Measurements from ENCODE around the gene RNGTT. TPM values are rescaled to one million over a fixed set of nuclear protein-coding genes. Genes with fewer than 3 reads are reported as not detected.

RNGTT gene
- total and polyA plus RNA-seq, 10 of the 15 experiments (the other 5 are each of a cell fraction or from before 2014, with no cell fraction given) = 7.7 to 30.4 (median 22.2) TPM

- POLR2A ChIA-PET = no interaction called here
- in situ Hi-C loops (cut with MboI) = no loop called here
- TF ChIP-seq ASH2L (IDR thresholded peaks at IDR 0.05; ENCODE audit: borderline replicate concordance, low read depth) = no peak
- TF ChIP-seq TAF1 (IDR thresholded peaks at IDR 0.05; ENCODE audit: borderline replicate concordance, low read depth, low read length) = no peak
- TF ChIP-seq SUZ12 (IDR thresholded peaks at IDR 0.05; ENCODE audit: unreplicated experiment) = no peak
- no peak for TF ChIP-seq RBBP5 (conservative IDR thresholded peaks at IDR 0.05)
- TF ChIP-seq RELA (IDR thresholded peaks at IDR 0.05; ENCODE audit: borderline replicate concordance, partially characterized antibody) = no peak
- TF ChIP-seq CTCF (IDR thresholded peaks at IDR 0.05 in 2 of 3, conservative IDR thresholded peaks at IDR 0.05 in 1 of 3; ENCODE audit: control insufficient read depth in 2 of 3, extremely low read depth in 1 of 3, insufficient read depth in 1 of 3, low read depth in 3 of 3, low read length in 3 of 3) = no peak
- peak; percentile 44 to 90; a peak in 3 of 4 replicates for TF ChIP-seq EP300 (IDR thresholded peaks at IDR 0.05; ENCODE audit: borderline replicate concordance in 1 of 2, control insufficient read depth in 1 of 2, low read depth in 2 of 2, low read length in 2 of 2)
- 0 out of 2 replicates have a peak, but pooled peaks have one; percentile 3 for TF ChIP-seq ZNF592 (IDR thresholded peaks at IDR 0.05)
- TF ChIP-seq ZBTB40 (IDR thresholded peaks at IDR 0.05; ENCODE audit: borderline replicate concordance) = no peak
- no peak for TF ChIP-seq CHD4 (IDR thresholded peaks at IDR 0.05)
- no peak for TF ChIP-seq CREM (IDR thresholded peaks at IDR 0.05; ENCODE audit: low read depth)
- TF ChIP-seq PBX3 (IDR thresholded peaks at IDR 0.05; ENCODE audit: insufficient replicate concordance, low read depth, low read length) = no peak
Measured at GRCh38 chr6:88616380-88616779, 347.0 kb downstream of the RNGTT start.

More at GRCh38 chr6:88616380-88616779, 347.0 kb downstream of the RNGTT start:
- Histone ChIP-seq H3K9ac (ENCODE audit: control insufficient read depth, insufficient read depth, low read length) (no peak overlapping the region), H3K79me2 (ENCODE audit: control insufficient read depth, insufficient read depth, low read length) (no peaks in the 10 kb centered on the region), H3K9me3 (replicated peaks; ENCODE audit: control insufficient read depth, insufficient read depth, low read length) (peaks cover 9% of the 10 kb centered on the region), H3K36me3 (ENCODE audit: control insufficient read depth in 2 of 2, insufficient read depth in 2 of 2, low read length in 1 of 2) (peaks cover 2 to 5% of the 10 kb centered on the region in 2 experiments; a peak in 3 of 4 replicates), H3K27ac (ENCODE audit: control insufficient read depth, insufficient read depth) (peak overlapping the region; percentile 62), H2AFZ (ENCODE audit: control insufficient read depth, low read depth, low read length) (no peak overlapping the region), H3K4me1 (ENCODE audit: control insufficient read depth, insufficient read depth, low read length) (peaks cover 15% of the 10 kb centered on the region; the same call in 1 of the 2 replicates), H4K20me1 (ENCODE audit: control insufficient read depth, insufficient read depth) (no peaks in the 10 kb centered on the region), H3K27me3 (replicated peaks in 1 of 2; ENCODE audit: control insufficient read depth in 2 of 2, insufficient read depth in 2 of 2, low read length in 1 of 2) (no peaks in the 10 kb centered on the region), H3K4me3 (peak overlapping the region; percentile 9; the same call in 1 of the 2 replicates), H3K4me2 (ENCODE audit: control insufficient read depth, insufficient read depth) (no peak overlapping the region)
- DNase-seq (ENCODE audit: low read depth, low spot score) (no peak), FAIRE-seq (peak; percentile 27), ATAC-seq (peak; percentile 78)
- no TSS peak for BruUV-seq (replicated peaks)
- ChIA-PET RAD21 (ENCODE audit: unreplicated experiment) (no interaction called here), CTCF (no interaction called here), SMC1A (ENCODE audit: uncharacterized antibody, unreplicated experiment) (no interaction called here)
- 0% methylated on average over 1 of the region's 1 CpG for WGBS (ENCODE audit: insufficient coverage, insufficient replicate concordance, low lambda C conversion rate, missing lambda C conversion rate)
- intact Hi-C loops (cut with micrococcal nuclease; ENCODE audit: unreplicated experiment) = loop anchor here (1.0 to 10.0 kb wide), 4 partner anchors 34 to 692 kb away; no protein-coding TSS in a partner anchor
